HL-60 (cell line): ENCODE measurements around the gene MAD1L1.

Experiments
- DNase-seq, 2 experiments: peaks; one replicate each; pipeline ENCODE4 v3.0.0-alpha.2; 2010 to 2020; ENCODE audit warnings: low read depth in 1 of 2, low spot score in 1 of 2
- H3K27ac ChIP-seq: fragments of 250-450 bp; sonication (Bioruptor Pico); replicated peaks from 2 replicates; pipeline ENCODE4 v1.5.1; 2020; ENCODE audit warnings: mild to moderate bottlenecking, moderate library complexity
- H3K27me3 ChIP-seq: fragments of 250-450 bp; sonication (Bioruptor Pico); 2 replicates; pipeline ENCODE4 v1.5.1; 2021; ENCODE audit warnings: mild to moderate bottlenecking, moderate library complexity; ENCODE audit not compliant: insufficient read depth, poor library complexity, severe bottlenecking
- H3K4me3 ChIP-seq: replicated peaks from 2 replicates; pipeline ENCODE4 v1.5.1; 2011; ENCODE audit warnings: mild to moderate bottlenecking, control low read depth, low read length; ENCODE audit not compliant: insufficient read depth
- GABPA ChIP-seq: IDR thresholded peaks from 2 replicates; pipeline ENCODE4 v1.6.1; 2012; ENCODE audit warnings: low read depth
- POLR2AphosphoS5 ChIP-seq: IDR thresholded peaks from 2 replicates; pipeline ENCODE4 v1.6.1; 2012; ENCODE audit warnings: low read depth
- SPI1 ChIP-seq: IDR thresholded peaks from 2 replicates; pipeline ENCODE4 v1.6.1; 2012; ENCODE audit warnings: low read depth, mild to moderate bottlenecking, borderline replicate concordance
- TF ChIP-seq, protein P1 (sequence below): IDR thresholded peaks from 2 replicates; pipeline ENCODE4 v1.6.1; 2012; ENCODE audit warnings: low read depth; ENCODE audit not compliant: insufficient replicate concordance
- TF ChIP-seq, protein P2 (sequence below): IDR thresholded peaks from one replicate; pipeline ENCODE4 v1.5.1; 2011; ENCODE audit warnings: low read length, control low read depth, inconsistent platforms; ENCODE audit not compliant: insufficient read depth

MAD1L1 gene

DNA sequence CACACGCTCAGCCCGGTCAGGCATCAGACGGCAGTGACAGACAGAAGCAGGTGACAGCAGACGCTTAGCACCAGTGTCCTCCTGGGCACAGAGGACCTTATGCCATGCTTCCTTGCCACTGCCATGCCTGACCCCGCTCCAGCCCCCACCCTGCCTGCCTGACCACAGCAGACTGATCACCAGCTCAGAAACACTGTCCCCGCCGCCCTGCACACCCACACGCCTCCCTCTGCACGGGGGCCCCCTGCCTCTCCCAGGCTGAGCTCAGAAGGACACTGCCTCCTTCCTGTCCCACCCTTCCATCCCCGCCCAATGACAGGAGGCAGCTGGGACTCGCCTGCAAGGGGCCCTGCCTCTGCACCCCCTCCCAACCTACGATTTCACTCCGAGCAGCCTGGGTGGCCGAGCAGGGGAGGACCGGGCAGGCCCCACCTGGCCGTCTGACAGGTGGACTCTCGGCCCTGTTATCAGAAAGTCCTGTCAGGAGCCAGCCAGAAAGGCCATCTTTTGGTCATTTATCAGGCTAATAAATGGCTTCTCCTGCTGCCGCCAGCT lies 379.2 kb downstream of the MAD1L1 start:
- no peak for DNase-seq
- no peak overlapping the region for H3K27ac ChIP-seq
- no peak overlapping the region for H3K4me3 ChIP-seq
- H3K27me3 ChIP-seq, result no peaks in the 10 kb centered on the region
- TF ChIP-seq POLR2AphosphoS5 (no peak), SPI1 (no peak), GABPA (no peak)
- TF ChIP-seq, protein P1, sequence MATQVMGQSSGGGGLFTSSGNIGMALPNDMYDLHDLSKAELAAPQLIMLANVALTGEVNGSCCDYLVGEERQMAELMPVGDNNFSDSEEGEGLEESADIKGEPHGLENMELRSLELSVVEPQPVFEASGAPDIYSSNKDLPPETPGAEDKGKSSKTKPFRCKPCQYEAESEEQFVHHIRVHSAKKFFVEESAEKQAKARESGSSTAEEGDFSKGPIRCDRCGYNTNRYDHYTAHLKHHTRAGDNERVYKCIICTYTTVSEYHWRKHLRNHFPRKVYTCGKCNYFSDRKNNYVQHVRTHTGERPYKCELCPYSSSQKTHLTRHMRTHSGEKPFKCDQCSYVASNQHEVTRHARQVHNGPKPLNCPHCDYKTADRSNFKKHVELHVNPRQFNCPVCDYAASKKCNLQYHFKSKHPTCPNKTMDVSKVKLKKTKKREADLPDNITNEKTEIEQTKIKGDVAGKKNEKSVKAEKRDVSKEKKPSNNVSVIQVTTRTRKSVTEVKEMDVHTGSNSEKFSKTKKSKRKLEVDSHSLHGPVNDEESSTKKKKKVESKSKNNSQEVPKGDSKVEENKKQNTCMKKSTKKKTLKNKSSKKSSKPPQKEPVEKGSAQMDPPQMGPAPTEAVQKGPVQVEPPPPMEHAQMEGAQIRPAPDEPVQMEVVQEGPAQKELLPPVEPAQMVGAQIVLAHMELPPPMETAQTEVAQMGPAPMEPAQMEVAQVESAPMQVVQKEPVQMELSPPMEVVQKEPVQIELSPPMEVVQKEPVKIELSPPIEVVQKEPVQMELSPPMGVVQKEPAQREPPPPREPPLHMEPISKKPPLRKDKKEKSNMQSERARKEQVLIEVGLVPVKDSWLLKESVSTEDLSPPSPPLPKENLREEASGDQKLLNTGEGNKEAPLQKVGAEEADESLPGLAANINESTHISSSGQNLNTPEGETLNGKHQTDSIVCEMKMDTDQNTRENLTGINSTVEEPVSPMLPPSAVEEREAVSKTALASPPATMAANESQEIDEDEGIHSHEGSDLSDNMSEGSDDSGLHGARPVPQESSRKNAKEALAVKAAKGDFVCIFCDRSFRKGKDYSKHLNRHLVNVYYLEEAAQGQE, result no peak
- TF ChIP-seq, protein P2, sequence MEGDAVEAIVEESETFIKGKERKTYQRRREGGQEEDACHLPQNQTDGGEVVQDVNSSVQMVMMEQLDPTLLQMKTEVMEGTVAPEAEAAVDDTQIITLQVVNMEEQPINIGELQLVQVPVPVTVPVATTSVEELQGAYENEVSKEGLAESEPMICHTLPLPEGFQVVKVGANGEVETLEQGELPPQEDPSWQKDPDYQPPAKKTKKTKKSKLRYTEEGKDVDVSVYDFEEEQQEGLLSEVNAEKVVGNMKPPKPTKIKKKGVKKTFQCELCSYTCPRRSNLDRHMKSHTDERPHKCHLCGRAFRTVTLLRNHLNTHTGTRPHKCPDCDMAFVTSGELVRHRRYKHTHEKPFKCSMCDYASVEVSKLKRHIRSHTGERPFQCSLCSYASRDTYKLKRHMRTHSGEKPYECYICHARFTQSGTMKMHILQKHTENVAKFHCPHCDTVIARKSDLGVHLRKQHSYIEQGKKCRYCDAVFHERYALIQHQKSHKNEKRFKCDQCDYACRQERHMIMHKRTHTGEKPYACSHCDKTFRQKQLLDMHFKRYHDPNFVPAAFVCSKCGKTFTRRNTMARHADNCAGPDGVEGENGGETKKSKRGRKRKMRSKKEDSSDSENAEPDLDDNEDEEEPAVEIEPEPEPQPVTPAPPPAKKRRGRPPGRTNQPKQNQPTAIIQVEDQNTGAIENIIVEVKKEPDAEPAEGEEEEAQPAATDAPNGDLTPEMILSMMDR, result no peak

GRCh38 chr7:1852517-1853430 lies 380.0 kb downstream of the MAD1L1 start:
- Histone ChIP-seq H3K27ac (no peak overlapping the region), H3K27me3 (no peaks in the 10 kb centered on the region), H3K4me3 (no peak overlapping the region)
- no peak for DNase-seq
- TF ChIP-seq, protein P1, result no peak
- TF ChIP-seq GABPA (no peak), POLR2AphosphoS5 (no peak), SPI1 (no peak)
- TF ChIP-seq, protein P2, result no peak

DNA sequence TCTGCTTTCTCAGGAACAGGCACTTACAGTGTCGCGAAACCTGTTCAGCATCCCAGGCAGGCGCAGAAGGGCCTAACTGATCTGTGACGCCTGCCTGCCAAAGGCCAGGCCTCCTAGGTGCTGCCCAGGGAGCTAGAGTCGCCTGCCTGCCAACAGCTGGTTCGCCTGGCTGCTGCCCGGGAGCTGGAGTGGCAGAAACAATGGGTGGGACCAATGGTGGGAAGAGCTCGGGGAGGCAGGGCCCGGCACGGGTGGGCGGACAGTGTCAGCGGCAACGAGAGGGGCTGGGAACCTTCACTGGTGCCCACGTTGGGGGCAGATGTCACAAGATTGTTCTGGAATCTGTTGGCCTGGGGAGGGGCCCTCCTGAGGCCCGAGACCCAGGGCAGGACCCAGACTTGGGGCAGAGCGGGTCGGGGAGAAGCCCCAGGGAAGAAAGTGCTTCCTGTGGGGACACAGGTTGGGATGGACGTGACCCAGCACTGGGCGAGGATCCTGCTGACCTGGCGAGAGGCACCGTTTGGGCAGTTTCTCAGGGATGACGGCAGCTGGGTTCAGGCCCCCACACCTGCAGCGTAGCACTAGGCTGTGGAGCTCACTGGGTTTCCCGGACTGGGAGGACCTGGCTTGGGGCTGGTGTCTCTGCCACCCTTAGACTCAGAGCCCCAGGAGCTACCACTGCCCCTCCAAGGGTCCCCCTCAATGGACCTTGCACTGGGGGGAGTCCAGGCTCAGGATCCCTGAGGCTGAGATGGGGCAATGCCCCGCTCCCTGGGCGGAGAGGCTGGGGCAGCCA lies 380.8 kb downstream of the MAD1L1 start:
- Histone ChIP-seq H3K27me3 (no peaks in the 10 kb centered on the region), H3K4me3 (no peak overlapping the region), H3K27ac (no peak overlapping the region)
- no peak for DNase-seq
- TF ChIP-seq SPI1 (no peak), GABPA (no peak), POLR2AphosphoS5 (no peak)
- TF ChIP-seq, protein P1, result no peak
- TF ChIP-seq, protein P2, result no peak
